HG02970 (cell line): ENCODE data around the gene KCNH8.

Source experiments
- ATAC-seq: cut with Tn5 transposase; IDR thresholded peaks from one replicate; pipeline ENCODE4 v1.9.1; 2021; ENCODE audit warnings: mild to moderate bottlenecking, moderate library complexity, moderate number of reproducible peaks; ENCODE audit not compliant: unreplicated experiment, low FRiP score

Gene KCNH8

GRCh38 chr3:19348941-19349564 is 200.7 kb downstream of the KCNH8 start:
- ATAC-seq = no peak

GRCh38 chr3:19357947-19358346 is 209.6 kb downstream of the KCNH8 start:
- ATAC-seq = no peak

GRCh38 chr3:19363071-19363470 is 214.8 kb downstream of the KCNH8 start:
- ATAC-seq = no peak

- no peak for ATAC-seq
These were observed 215.8 kb downstream of the KCNH8 start for GRCh38 chr3:19364148-19364547.

GRCh38 chr3:19365471-19365870 is 217.2 kb downstream of the KCNH8 start:
- no peak for ATAC-seq

GRCh38 chr3:19384868-19385267 is 236.6 kb downstream of the KCNH8 start:
- ATAC-seq = no peak

- ATAC-seq = no peak
These were observed 243.8 kb downstream of the KCNH8 start for GRCh38 chr3:19392150-19392549.

- ATAC-seq = no peak
These were observed 246.6 kb downstream of the KCNH8 start for GRCh38 chr3:19394946-19395345.

GRCh38 chr3:19396726-19397125 is 248.4 kb downstream of the KCNH8 start:
- no peak for ATAC-seq

GRCh38 chr3:19399356-19399755 is 251.0 kb downstream of the KCNH8 start:
- no peak for ATAC-seq

- no peak for ATAC-seq
These were observed 251.5 kb downstream of the KCNH8 start for GRCh38 chr3:19399836-19400235.

GRCh38 chr3:19420159-19420558 is 271.8 kb downstream of the KCNH8 start:
- no peak for ATAC-seq

GRCh38 chr3:19425825-19426224 is 277.5 kb downstream of the KCNH8 start:
- no peak for ATAC-seq

GRCh38 chr3:19427422-19428149 is 279.3 kb downstream of the KCNH8 start:
- ATAC-seq = no peak

- ATAC-seq = no peak
These were observed 280.4 kb downstream of the KCNH8 start for GRCh38 chr3:19428729-19429128.

GRCh38 chr3:19432669-19433068 is 284.4 kb downstream of the KCNH8 start:
- ATAC-seq = no peak

GRCh38 chr3:19436746-19437145 is 288.4 kb downstream of the KCNH8 start:
- ATAC-seq = no peak

GRCh38 chr3:19439944-19440343 is 291.6 kb downstream of the KCNH8 start:
- no peak for ATAC-seq

- no peak for ATAC-seq
These were observed 297.8 kb downstream of the KCNH8 start for GRCh38 chr3:19446138-19446537.

- no peak for ATAC-seq
These were observed 298.4 kb downstream of the KCNH8 start for GRCh38 chr3:19446687-19447086.

GRCh38 chr3:19455546-19455945 is 307.2 kb downstream of the KCNH8 start:
- ATAC-seq = no peak

GRCh38 chr3:19456738-19457137 is 308.4 kb downstream of the KCNH8 start:
- ATAC-seq = no peak
